HUES6 (cell line): ENCODE results near the gene SCGB1C2.

Experiments
- H3K27ac ChIP-seq: 2 replicates; pipeline ENCODE4 v1.7.0; 2013; ENCODE audit warnings: low read depth, mild to moderate bottlenecking, low read length, inconsistent platforms
- H3K27me3 ChIP-seq: 2 replicates; pipeline ENCODE4 v1.6.1; 2013; ENCODE audit warnings: low read length; ENCODE audit not compliant: control insufficient read depth, insufficient read depth
- H3K36me3 ChIP-seq: 2 replicates; pipeline ENCODE4 v1.6.1; 2013; ENCODE audit warnings: low read length; ENCODE audit not compliant: control insufficient read depth, insufficient read depth
- H3K4me1 ChIP-seq: 2 replicates; pipeline ENCODE4 v1.6.1; 2013; ENCODE audit warnings: low read length; ENCODE audit not compliant: control insufficient read depth, insufficient read depth
- H3K4me3 ChIP-seq: 2 replicates; pipeline ENCODE4 v1.5.1; 2013; ENCODE audit warnings: low read depth, low read length
- H3K9ac ChIP-seq: one replicate; pipeline ENCODE4 v1.6.1; 2013; ENCODE audit warnings: mild to moderate bottlenecking, low read length
- H3K9me3 ChIP-seq: 2 replicates; pipeline ENCODE4 v1.6.1; 2013; ENCODE audit warnings: low read depth, low read length; ENCODE audit not compliant: control insufficient read depth, insufficient read depth

Gene SCGB1C2

DNA sequence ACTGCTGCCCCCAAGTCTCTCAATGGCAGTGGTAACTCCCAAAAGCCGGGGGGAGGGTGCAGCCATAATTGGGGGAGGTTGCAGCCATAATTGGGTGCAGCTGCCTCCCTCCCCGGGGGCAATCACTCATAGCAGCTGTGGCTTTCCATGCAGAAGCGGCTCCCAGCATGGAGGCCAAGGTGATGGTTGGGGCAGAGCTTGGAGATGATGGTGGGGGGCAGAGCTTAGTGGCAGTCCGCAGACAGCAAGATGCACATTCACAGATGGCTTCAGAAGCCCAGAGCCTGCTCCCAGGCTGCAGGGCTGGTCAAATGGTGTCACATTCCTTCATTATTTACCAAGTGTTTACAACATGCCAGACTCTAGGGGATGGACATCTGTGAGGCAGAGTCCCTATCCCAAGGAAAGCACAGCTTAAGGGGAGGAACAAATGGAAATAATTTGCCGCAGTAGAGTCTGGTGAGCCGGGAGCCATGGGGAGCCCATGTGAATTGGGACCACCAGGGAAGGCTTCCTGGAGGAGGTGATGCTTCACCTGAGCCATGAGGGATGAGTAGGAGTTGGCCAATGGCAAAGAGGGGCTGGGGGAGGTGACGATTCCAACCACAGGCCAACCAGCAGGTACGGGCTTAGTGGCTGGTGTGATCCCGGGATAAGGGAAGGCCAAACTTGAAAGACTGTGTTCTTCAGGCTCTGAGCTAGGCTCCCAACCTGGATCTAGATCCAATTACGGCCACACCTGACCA is 36.0 kb downstream of the SCGB1C2 start:
- no peak overlapping the region for H3K4me3 ChIP-seq
- H3K27ac ChIP-seq, result no peak overlapping the region
- H3K27me3 ChIP-seq, result peaks cover 13% of the 10 kb centered on the region
- H3K36me3 ChIP-seq, result no peaks in the 10 kb centered on the region
- H3K4me1 ChIP-seq, result no peaks in the 10 kb centered on the region; the same call in 1 of the 2 replicates
- no peaks in the 10 kb centered on the region for H3K9me3 ChIP-seq
- H3K9ac ChIP-seq, result no peak overlapping the region

DNA sequence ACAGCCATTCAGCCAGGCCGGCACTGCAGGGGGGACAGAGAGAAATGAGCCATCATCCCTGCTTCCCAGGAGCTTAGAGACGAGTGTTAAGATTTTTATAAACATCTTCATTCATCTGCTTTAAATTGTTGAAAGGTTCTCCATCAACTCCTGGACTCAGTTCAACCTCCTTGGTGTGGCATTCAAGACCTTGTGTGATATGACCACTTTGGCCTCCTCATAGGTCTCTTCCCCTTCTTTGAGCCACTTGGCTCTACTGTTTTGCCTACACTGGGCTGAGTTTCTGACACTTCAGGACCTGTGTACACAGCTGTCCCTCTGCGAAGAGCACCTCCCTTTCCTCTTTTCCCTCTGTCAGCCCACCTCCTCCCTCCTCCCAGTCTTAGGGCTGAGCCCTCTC is 39.8 kb downstream of the SCGB1C2 start:
- Histone ChIP-seq H3K36me3 (no peaks in the 10 kb centered on the region), H3K4me3 (no peak overlapping the region), H3K9ac (no peak overlapping the region), H3K9me3 (no peaks in the 10 kb centered on the region), H3K27me3 (peaks cover 51% of the 10 kb centered on the region), H3K27ac (no peak overlapping the region), H3K4me1 (peaks cover 9% of the 10 kb centered on the region)

DNA sequence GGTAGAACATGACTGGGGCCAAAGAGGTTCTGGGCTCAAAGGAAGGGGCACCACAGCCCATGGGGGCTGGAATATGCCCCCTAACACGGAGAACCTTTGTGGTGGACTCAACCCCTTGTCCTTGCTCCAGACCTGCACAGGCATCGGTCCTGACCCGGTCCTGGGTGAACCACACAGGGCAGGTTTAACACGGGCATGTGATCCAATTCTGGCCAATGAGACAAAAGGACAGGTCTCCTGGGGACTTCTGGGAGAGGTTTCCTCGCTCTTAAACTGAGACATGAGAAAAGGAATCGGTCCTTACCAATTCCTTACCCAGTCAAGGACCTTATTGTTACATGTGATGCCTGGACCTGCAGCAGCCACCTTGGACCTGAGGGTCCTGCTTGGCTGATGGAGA is 40.4 kb downstream of the SCGB1C2 start:
- Histone ChIP-seq H3K4me3 (no peak overlapping the region), H3K9me3 (no peaks in the 10 kb centered on the region), H3K27ac (no peak overlapping the region), H3K36me3 (no peaks in the 10 kb centered on the region), H3K4me1 (peaks cover 16% of the 10 kb centered on the region), H3K9ac (no peak overlapping the region), H3K27me3 (peaks cover 57% of the 10 kb centered on the region)

DNA sequence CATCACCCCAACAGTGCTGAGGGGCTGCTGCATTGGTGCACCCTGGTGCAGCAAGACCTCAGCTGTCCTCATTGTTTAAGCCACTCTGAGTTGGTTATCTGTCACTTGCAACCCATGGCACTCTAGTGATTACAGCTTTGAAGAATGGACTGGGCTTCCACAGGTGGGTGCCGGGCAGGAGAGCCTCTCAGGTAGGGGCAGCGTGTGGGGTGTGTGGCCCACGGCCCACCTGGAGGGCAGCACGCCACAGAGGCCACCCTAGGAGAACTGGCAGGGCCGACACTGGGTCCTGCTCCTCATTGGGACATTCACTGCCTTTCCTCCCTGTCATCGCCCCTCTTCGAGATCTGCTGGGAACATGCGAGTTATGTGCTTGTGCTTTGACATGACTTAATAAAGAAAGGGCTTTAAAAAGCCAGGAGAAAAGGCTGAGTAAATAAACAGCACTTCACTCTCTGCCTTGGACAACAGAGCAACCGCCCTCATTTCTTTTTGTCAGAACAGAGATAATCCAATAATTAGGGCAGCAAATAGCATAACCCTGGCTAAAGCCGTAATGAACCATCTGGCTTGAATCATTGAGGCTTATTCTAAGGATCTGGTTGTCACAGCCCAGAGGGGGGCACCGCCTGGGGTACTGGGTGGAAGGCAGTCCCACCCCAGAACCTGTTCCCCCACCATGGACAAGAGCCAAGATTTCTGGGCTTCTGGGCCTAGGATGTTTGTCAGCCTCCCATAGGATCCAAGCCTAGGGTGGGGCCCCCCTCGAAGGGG is 41.1 kb downstream of the SCGB1C2 start:
- peaks cover 64% of the 10 kb centered on the region for H3K27me3 ChIP-seq
- no peaks in the 10 kb centered on the region for H3K9me3 ChIP-seq
- no peak overlapping the region for H3K9ac ChIP-seq
- no peak overlapping the region for H3K27ac ChIP-seq
- H3K4me1 ChIP-seq, result peaks cover 16% of the 10 kb centered on the region
- H3K36me3 ChIP-seq, result no peaks in the 10 kb centered on the region
- no peak overlapping the region for H3K4me3 ChIP-seq

DNA sequence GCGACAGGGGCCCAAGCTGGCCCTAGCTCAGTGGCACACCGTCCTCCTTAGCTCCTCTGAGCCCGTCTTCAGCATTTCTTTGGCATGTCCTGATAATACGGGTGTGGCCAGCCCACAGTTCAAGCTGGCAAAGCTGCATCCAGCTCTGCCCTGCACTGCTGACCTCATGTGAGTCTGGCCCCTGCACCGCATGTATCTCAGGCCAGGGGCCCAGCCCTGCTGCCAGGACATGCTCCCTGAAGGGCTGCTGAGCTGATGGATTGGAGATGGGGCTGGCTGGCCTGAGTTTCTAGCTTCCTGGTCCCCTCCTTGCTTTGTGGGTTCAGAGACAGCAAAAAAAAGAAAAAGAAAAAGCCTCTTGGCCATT is 41.7 kb downstream of the SCGB1C2 start:
- Histone ChIP-seq H3K9me3 (no peaks in the 10 kb centered on the region), H3K27ac (no peak overlapping the region), H3K36me3 (no peaks in the 10 kb centered on the region), H3K9ac (no peak overlapping the region), H3K4me3 (no peak overlapping the region), H3K27me3 (peaks cover 70% of the 10 kb centered on the region), H3K4me1 (peaks cover 16% of the 10 kb centered on the region)

DNA sequence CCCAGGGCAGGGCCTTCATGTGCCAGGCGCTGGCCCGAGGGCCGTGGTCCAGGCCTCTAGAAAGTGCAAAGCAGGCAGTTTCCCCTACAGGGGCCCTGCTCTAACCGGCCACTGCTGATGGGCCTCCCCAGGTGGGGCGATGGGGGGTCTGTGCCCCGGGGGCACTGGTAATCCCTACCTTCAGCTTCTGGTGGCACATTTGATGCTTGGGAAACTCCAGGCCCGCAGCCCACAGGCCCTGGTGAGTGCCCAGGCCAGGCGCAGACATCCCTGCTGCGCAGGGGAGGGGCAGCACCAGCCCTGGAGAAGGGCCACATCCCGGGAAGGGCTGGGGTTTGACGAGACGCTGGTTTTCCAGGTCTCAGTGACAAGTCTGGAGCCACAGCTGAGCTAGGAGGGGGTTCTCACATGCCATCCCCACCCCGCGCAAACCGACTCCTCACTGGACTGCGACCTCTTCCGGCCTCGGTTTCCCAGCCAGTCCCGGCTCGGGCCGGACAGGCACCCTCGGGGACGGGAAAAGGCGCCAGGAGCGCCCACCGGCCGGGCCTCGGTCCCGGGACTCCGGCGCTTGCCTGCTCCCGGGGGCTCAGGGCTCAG is 42.5 kb downstream of the SCGB1C2 start:
- no peak overlapping the region for H3K27ac ChIP-seq
- peak overlapping the region; percentile 61 for H3K9ac ChIP-seq
- peaks cover 16% of the 10 kb centered on the region for H3K4me1 ChIP-seq
- H3K36me3 ChIP-seq, result no peaks in the 10 kb centered on the region
- peaks cover 78% of the 10 kb centered on the region for H3K27me3 ChIP-seq
- peak overlapping the region; percentile 65 for H3K4me3 ChIP-seq
- no peaks in the 10 kb centered on the region for H3K9me3 ChIP-seq

DNA sequence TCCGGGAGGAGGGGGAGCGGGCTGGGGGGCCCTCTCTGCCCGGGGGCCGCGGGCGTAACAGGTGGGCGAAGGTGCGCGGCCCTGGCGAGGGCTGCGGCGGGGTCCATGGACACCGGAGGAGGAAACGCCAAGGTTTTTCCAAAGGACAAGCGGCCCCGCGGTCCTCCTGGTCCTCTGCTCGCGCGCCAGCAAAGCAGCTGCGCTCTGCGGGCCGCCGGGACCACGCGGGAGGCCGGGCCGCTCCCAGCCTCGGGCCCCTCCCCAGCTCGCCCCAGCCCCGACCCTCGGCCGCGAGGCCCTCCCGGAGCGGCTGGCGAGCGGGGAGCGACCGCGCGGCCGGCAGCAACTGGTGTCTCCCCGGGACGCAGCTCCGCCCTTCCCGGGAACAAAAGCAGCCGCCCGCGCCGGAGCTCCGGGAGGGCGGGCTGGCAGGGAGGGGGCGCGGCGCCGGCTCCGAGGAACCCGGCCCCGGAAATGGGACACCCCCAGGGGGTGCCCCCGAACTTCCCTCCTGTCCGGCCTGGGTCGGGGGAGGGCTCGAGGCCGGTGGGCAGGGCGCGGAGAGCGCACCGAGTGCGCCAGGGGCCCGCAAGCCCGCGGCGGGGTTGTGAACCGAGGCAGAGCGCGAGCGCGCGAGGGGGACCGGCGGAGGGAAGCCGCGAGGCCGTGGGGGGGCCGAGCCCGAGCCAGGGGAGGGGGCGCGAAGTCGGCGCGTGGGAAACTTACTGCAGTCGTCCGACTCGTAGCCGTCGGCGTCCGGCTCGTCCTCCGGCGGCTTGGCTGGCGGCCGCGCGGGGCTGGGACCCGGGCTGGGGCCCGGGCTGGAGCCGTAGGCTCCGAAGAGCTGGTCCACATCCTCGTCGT is 43.2 kb downstream of the SCGB1C2 start:
- Histone ChIP-seq H3K9ac (peak overlapping the region; percentile 61), H3K4me3 (peak overlapping the region; percentile 65), H3K9me3 (no peaks in the 10 kb centered on the region), H3K27ac (no peak overlapping the region; the same call in 1 of the 2 replicates), H3K4me1 (peaks cover 16% of the 10 kb centered on the region), H3K27me3 (peaks cover 83% of the 10 kb centered on the region), H3K36me3 (no peaks in the 10 kb centered on the region)

DNA sequence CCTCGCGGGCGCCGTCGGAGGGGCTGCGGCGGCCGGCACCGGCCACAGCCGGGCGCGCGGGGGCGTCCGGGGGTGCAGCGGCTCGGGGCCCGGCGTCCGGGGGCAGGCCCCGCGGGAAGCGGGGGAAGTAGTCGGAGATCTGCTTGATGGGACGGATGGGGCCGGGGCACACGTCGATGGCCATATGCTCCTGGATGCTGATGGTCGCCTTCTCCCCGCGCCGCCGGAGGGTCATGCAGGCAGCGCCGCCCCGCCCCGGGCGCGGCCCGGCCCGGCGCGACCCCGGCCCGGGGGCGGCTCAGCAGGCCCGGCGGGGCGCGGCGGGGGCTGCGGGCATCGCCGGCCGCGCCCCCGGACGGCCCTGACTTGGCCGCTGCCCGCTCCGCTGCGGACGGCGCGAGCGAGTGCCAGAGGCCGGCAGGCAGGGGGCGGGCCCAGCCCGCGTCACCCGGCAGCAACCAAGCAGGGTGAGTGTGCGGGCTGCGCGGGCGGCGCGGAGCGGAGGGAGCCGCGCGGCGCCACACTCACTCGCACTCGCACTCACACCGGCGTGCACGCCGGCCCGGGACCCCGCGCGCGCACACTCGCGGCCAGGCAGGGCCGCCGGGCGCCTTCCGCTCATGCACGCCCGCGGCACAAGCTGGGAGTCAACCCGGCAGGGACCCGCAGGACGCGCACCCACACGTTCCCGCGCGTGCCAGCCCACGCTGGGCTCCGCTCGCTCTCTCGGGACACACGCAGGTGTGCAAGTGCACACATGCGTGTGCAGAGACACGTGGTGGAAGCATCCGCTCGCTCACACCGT is 44.1 kb downstream of the SCGB1C2 start, which contains the start of gene DOC2B:
Gene DOC2B, minus strand, starts transcription at position 406 of the 805 bp plus-strand sequence. Its CDS starts 171 bp downstream, at position 235.
- peak within 1 kb of the TSS; percentile 65 for H3K4me3 ChIP-seq
- H3K9ac ChIP-seq, result peak within 1 kb of the TSS; percentile 64
- peaks cover 84% of the 10 kb centered on the region for H3K27me3 ChIP-seq
- no peaks in the 10 kb centered on the region for H3K36me3 ChIP-seq
- H3K4me1 ChIP-seq, result peaks cover 16% of the 10 kb centered on the region
- H3K27ac ChIP-seq, result no peak within 1 kb of the TSS; the same call in 1 of the 2 replicates
- no peaks in the 10 kb centered on the region for H3K9me3 ChIP-seq

DNA sequence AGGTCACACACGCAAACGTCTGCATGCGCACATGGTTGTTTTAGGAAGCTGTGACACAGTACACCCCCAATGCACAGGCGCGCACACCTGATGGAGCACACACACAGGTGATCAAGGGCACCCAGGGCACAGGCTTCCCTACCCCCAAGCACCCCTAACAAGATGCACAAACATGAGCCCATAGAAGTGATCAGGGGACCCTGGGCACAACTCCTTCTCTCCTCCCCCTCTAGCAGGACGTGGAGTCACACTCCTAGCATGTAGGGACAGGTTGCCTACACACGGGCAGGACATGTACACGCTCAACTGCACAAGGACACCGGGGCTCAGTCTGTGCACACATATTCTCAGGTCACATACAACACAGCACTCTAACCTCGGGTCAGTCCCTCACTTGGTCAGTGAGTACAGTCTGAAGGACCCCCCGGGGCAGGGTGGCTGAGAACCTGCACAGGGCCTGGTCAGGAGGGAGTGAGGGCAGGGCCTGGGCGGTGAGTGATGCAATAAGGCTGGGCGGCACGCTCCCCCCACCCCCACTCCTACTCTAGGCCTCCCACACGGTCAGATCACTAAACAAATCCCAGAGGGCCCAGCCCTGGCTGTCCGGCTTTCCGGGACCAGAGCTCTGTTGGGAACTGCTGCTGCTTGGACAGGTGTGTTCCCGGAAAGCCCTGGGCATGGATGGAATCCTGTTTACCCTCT is 44.8 kb downstream of the SCGB1C2 start:
- Histone ChIP-seq H3K27ac (no peak overlapping the region), H3K4me3 (peak overlapping the region; percentile 61), H3K9ac (peak overlapping the region; percentile 64), H3K9me3 (no peaks in the 10 kb centered on the region), H3K27me3 (peaks cover 82% of the 10 kb centered on the region), H3K36me3 (no peaks in the 10 kb centered on the region), H3K4me1 (peaks cover 16% of the 10 kb centered on the region)
